Measurements from ENCODE around the gene LIM2. TPM values are rescaled to one million over a fixed set of nuclear protein-coding genes. Genes with fewer than 3 reads are reported as not detected.

LIM2 gene
- total and polyA plus RNA-seq, 9 of the 15 experiments (the other 6 are each of a cell fraction or from before 2014, with no cell fraction given), result 0.07 to 0.45 (median 0.18) TPM; not detected in 4

DNA sequence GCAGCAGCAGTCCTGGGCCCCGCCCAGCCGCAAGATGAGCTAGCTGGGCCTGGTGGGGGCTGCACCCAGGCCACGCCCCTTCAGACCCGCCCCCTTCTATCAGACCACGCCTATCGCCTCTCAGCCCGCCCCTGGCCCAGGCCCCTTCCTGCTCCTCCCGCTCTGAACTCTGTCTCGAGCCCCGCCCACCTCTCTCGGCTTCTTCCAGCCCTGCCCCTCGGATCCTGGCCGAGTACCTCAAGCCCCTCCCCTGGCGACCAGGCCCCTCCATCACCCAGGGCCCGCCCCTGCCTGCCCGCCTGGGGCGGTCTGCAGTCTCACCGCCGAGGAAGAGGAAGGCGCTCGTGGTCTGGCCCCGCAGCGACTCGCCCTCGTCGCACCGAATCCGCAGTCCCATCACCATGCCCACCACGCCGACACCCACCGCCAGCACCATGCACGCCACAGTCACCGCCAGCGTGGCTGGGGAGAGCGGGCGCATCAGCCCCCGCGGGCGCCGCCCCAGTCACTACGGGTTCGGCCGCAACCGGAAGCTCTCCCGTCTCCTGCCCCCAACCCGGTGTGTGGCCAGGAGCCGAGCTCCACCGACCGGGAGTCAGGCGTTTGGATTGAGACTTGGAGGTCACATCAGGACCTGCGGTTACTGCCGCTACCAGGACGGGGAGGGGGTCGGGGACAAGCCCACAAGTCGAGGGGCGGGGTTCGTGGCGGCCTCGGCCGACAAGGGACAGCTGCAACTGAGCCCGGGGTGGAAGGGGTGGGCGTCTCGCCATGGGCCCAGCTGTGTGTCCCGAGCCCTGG, 20.0 kb downstream of the LIM2 start (continued):
- TF ChIP-seq, protein P1, sequence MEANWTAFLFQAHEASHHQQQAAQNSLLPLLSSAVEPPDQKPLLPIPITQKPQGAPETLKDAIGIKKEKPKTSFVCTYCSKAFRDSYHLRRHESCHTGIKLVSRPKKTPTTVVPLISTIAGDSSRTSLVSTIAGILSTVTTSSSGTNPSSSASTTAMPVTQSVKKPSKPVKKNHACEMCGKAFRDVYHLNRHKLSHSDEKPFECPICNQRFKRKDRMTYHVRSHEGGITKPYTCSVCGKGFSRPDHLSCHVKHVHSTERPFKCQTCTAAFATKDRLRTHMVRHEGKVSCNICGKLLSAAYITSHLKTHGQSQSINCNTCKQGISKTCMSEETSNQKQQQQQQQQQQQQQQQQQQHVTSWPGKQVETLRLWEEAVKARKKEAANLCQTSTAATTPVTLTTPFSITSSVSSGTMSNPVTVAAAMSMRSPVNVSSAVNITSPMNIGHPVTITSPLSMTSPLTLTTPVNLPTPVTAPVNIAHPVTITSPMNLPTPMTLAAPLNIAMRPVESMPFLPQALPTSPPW (CRISPR knock-in tag; IDR thresholded peaks at IDR 0.05), result peak; percentile 87
- TF ChIP-seq ZKSCAN1 (IDR thresholded peaks at IDR 0.05; ENCODE audit: low read depth, low read length) (peak; percentile 50; the same call in 1 of the 2 replicates), TFAM (CRISPR knock-in tag; conservative IDR thresholded peaks at IDR 0.05) (no peak), ZBED1 (IDR thresholded peaks at IDR 0.05) (no peak), TBP (optimal IDR thresholded peaks at IDR 0.05; ENCODE audit: low read depth, low read length) (peak; percentile 45), NFIX (CRISPR knock-in tag; IDR thresholded peaks at IDR 0.05; ENCODE audit: low read depth) (no peak), ZNF717 (CRISPR knock-in tag; IDR thresholded peaks at IDR 0.05) (no peak), RAD51 (IDR thresholded peaks at IDR 0.05; ENCODE audit: borderline replicate concordance, low read depth) (no peak), SIN3B (IDR thresholded peaks at IDR 0.05; ENCODE audit: low read depth) (peak; percentile 51; the same call in 1 of the 2 replicates), KLF1 (tag; IDR thresholded peaks at IDR 0.05) (no peak), ZNF764 (CRISPR knock-in tag; IDR thresholded peaks at IDR 0.05; ENCODE audit: low read depth) (no peak), SMC3 (conservative IDR thresholded peaks at IDR 0.05; ENCODE audit: insufficient read depth, low read depth, low read length) (no peak), HDGF (IDR thresholded peaks at IDR 0.05) (peak; percentile 87; the same call in 1 of the 2 replicates), RHOXF2B (CRISPR knock-in tag; conservative IDR thresholded peaks at IDR 0.05) (no peak), ZNF41 (CRISPR knock-in tag; conservative IDR thresholded peaks at IDR 0.05) (no peak), CBFB (CRISPR knock-in tag; IDR thresholded peaks at IDR 0.05) (0 out of 2 replicates have a peak, but pooled peaks have one; percentile 8), ZBTB12 (CRISPR knock-in tag; IDR thresholded peaks at IDR 0.05) (no peak), HNRNPL (IDR thresholded peaks at IDR 0.05; ENCODE audit: low read depth, low read length) (peak; percentile 92), ZNF511 (CRISPR knock-in tag; IDR thresholded peaks at IDR 0.05) (peak; percentile 44; the same call in 1 of the 2 replicates), SUPT5H (IDR thresholded peaks at IDR 0.05) (peak; percentile 86), HCFC1 (IDR thresholded peaks at IDR 0.05; ENCODE audit: low read depth, low read length) (no peak), POLR2B (IDR thresholded peaks at IDR 0.05; ENCODE audit: low read depth, partially characterized antibody) (peak; percentile 68), CHD2 (IDR thresholded peaks at IDR 0.05; ENCODE audit: low read depth, low read length) (no peak), RCOR1 (IDR thresholded peaks at IDR 0.05; ENCODE audit: borderline replicate concordance in 1 of 2, low read depth in 2 of 2, low read length in 2 of 2) (peak in 1 of 2 experiments; percentile 8; a peak in 1 of 4 replicates), BCL6 (CRISPR knock-in tag; IDR thresholded peaks at IDR 0.05) (no peak), HIVEP1 (CRISPR knock-in tag; IDR thresholded peaks at IDR 0.05) (no peak)
- TF ChIP-seq, protein P2, sequence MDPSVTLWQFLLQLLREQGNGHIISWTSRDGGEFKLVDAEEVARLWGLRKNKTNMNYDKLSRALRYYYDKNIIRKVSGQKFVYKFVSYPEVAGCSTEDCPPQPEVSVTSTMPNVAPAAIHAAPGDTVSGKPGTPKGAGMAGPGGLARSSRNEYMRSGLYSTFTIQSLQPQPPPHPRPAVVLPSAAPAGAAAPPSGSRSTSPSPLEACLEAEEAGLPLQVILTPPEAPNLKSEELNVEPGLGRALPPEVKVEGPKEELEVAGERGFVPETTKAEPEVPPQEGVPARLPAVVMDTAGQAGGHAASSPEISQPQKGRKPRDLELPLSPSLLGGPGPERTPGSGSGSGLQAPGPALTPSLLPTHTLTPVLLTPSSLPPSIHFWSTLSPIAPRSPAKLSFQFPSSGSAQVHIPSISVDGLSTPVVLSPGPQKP (CRISPR knock-in tag; IDR thresholded peaks at IDR 0.05), result no peak
